ENCODE data around the gene DENND1A.
"Not testable (repeated sequence)": the region's sequence is repeated elsewhere in the genome, so short reads cannot be mapped to it uniquely, and the experiment has no call there.

The DENND1A gene

GRCh38 chr9:123636805-123637204 is 293.1 kb downstream of the DENND1A start:
- in situ Hi-C loops (cut with HindIII; ENCODE audit: low sequenced_read_pairs), result not testable (repeated sequence)

- in situ Hi-C loops (cut with HindIII; ENCODE audit: low sequenced_read_pairs), result no loop called here
Observed at GRCh38 chr9:123631862-123632261, 298.1 kb downstream of the DENND1A start.

GRCh38 chr9:123630233-123630632 is 299.7 kb downstream of the DENND1A start:
- in situ Hi-C loops (cut with HindIII; ENCODE audit: low sequenced_read_pairs), result no loop called here

- in situ Hi-C loops (cut with HindIII; ENCODE audit: low sequenced_read_pairs), result no loop called here
Observed at GRCh38 chr9:123629531-123629930, 300.4 kb downstream of the DENND1A start.

GRCh38 chr9:123622711-123623241 is 307.1 kb downstream of the DENND1A start:
- in situ Hi-C loops (cut with HindIII; ENCODE audit: low sequenced_read_pairs), result no loop called here

- in situ Hi-C loops (cut with HindIII; ENCODE audit: low sequenced_read_pairs), result no loop called here
Observed at GRCh38 chr9:123620239-123620638, 309.7 kb downstream of the DENND1A start.

GRCh38 chr9:123617952-123618678 is 311.8 kb downstream of the DENND1A start:
- in situ Hi-C loops (cut with HindIII; ENCODE audit: low sequenced_read_pairs), result no loop called here

- in situ Hi-C loops (cut with HindIII; ENCODE audit: low sequenced_read_pairs), result no loop called here
Observed at GRCh38 chr9:123617286-123617685, 312.6 kb downstream of the DENND1A start.

GRCh38 chr9:123616707-123617106 is 313.2 kb downstream of the DENND1A start:
- in situ Hi-C loops (cut with HindIII; ENCODE audit: low sequenced_read_pairs), result no loop called here

GRCh38 chr9:123615381-123615780 is 314.5 kb downstream of the DENND1A start:
- in situ Hi-C loops (cut with HindIII; ENCODE audit: low sequenced_read_pairs), result no loop called here

- in situ Hi-C loops (cut with HindIII; ENCODE audit: low sequenced_read_pairs), result no loop called here
Observed at GRCh38 chr9:123614306-123615263, 315.3 kb downstream of the DENND1A start.

GRCh38 chr9:123611226-123611625 is 318.7 kb downstream of the DENND1A start:
- in situ Hi-C loops (cut with HindIII; ENCODE audit: low sequenced_read_pairs), result no loop called here

GRCh38 chr9:123609844-123610243 is 320.1 kb downstream of the DENND1A start:
- in situ Hi-C loops (cut with HindIII; ENCODE audit: low sequenced_read_pairs), result no loop called here

- in situ Hi-C loops (cut with HindIII; ENCODE audit: low sequenced_read_pairs), result no loop called here
Observed at GRCh38 chr9:123608104-123608503, 321.8 kb downstream of the DENND1A start.

GRCh38 chr9:123607479-123607878 is 322.4 kb downstream of the DENND1A start:
- in situ Hi-C loops (cut with HindIII; ENCODE audit: low sequenced_read_pairs), result no loop called here

GRCh38 chr9:123606141-123606540 is 323.8 kb downstream of the DENND1A start:
- in situ Hi-C loops (cut with HindIII; ENCODE audit: low sequenced_read_pairs), result no loop called here

- in situ Hi-C loops (cut with HindIII; ENCODE audit: low sequenced_read_pairs), result no loop called here
Observed at GRCh38 chr9:123605286-123605685, 324.6 kb downstream of the DENND1A start.

GRCh38 chr9:123604861-123605260 is 325.1 kb downstream of the DENND1A start:
- in situ Hi-C loops (cut with HindIII; ENCODE audit: low sequenced_read_pairs), result no loop called here

GRCh38 chr9:123601828-123602227 is 328.1 kb downstream of the DENND1A start:
- in situ Hi-C loops (cut with HindIII; ENCODE audit: low sequenced_read_pairs), result no loop called here

GRCh38 chr9:123599781-123600180 is 330.1 kb downstream of the DENND1A start:
- in situ Hi-C loops (cut with HindIII; ENCODE audit: low sequenced_read_pairs), result no loop called here

- in situ Hi-C loops (cut with HindIII; ENCODE audit: low sequenced_read_pairs), result no loop called here
Observed at GRCh38 chr9:123597876-123598556, 331.9 kb downstream of the DENND1A start.

Data from endothelial cell of hepatic sinusoid (primary cell).